Measurements from ENCODE around the gene CALM1. TPM values are rescaled to one million over a fixed set of nuclear protein-coding genes. Genes with fewer than 3 reads are reported as not detected.

The CALM1 gene
- total RNA-seq, 1 donor from 2014 or later = 362 TPM

DNA sequence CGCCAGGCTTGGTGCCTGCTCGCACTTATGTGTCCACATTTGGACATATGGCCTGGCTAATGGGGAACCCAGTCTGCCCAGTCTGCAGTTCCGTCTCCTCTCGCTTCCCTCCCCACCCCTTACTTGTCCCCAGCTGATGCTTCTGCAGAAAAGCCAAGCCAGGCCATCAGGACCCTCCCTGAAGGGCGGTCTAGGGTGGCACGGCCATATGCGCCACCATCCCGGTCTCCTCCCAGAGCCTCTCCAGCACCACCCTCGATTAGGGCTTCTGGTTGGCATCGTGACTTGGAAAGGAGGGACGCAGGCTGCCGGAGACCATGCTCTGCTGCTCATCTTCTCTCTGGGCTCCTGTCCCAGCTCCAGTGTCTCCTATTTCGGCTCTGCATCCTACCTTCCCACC, 54.6 kb downstream of the CALM1 start:
- Mint-ChIP-seq H3K4me3 (no peak overlapping the region), H3K27me3 (ENCODE audit: insufficient read depth, low read depth) (peaks cover 14% of the 10 kb centered on the region), H3K4me1 (peaks cover 43% of the 10 kb centered on the region), H3K9me3 (peaks cover 14% of the 10 kb centered on the region), H3K27ac (peak overlapping the region; percentile 76), H3K36me3 (peaks cover 3% of the 10 kb centered on the region)
- H3K9ac ChIP-seq = no peak overlapping the region
- TF ChIP-seq EZH2 (IDR thresholded peaks at IDR 0.05) (no peak), CTCF (IDR thresholded peaks at IDR 0.05) (no peak), EZH2phosphoT487 (IDR thresholded peaks at IDR 0.05) (no peak)
- H3K9me3 ChIP-seq (ENCODE audit: low read depth) = no peaks in the 10 kb centered on the region
- H3K27ac ChIP-seq = no peak overlapping the region
- peaks cover 11% of the 10 kb centered on the region for H3K4me1 ChIP-seq
- peaks cover 11% of the 10 kb centered on the region for H3F3A ChIP-seq (ENCODE audit: low read depth)
- no peaks in the 10 kb centered on the region for H4K20me1 ChIP-seq (ENCODE audit: low read depth)
- H3K27me3 ChIP-seq = no peaks in the 10 kb centered on the region
- no peaks in the 10 kb centered on the region for H3K36me3 ChIP-seq
- H3K79me2 ChIP-seq (ENCODE audit: low read depth) = no peaks in the 10 kb centered on the region
- no peak overlapping the region for H3K4me2 ChIP-seq
- no peak overlapping the region for H3K4me3 ChIP-seq
- no peak for DNase-seq (ENCODE audit: low spot score)
- no peak overlapping the region for H2AFZ ChIP-seq (replicated peaks)

DNA sequence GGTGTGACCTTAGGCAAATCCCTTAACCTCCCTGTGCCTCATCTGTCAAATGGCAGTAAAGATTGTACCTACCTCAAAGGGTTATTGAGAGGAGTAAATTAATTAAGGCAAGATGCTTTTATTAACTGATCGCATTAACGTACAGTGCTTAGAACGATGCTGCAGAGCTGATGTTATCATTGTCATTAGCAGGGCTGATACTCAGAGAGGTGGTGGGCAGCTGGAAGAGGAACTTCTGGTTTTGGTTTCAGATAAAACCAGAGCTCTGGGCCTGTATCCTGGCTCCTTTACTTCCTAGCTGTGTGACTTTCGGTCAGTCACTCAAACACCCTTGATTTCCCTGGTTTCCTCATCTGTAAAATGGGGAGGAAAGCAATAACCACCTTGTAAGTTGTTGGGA, 55.1 kb downstream of the CALM1 start:
- Histone ChIP-seq H3K36me3 (no peaks in the 10 kb centered on the region), H3K27me3 (no peaks in the 10 kb centered on the region), H3K4me3 (no peak overlapping the region), H3K4me1 (peaks cover 11% of the 10 kb centered on the region), H3K9me3 (ENCODE audit: low read depth) (no peaks in the 10 kb centered on the region), H3K27ac (no peak overlapping the region), H3K9ac (no peak overlapping the region), H3F3A (ENCODE audit: low read depth) (peaks cover 11% of the 10 kb centered on the region), H3K4me2 (no peak overlapping the region), H2AFZ (replicated peaks) (no peak overlapping the region), H4K20me1 (ENCODE audit: low read depth) (no peaks in the 10 kb centered on the region), H3K79me2 (ENCODE audit: low read depth) (no peaks in the 10 kb centered on the region)
- Mint-ChIP-seq H3K27ac (peak overlapping the region; percentile 76), H3K27me3 (ENCODE audit: insufficient read depth, low read depth) (peaks cover 14% of the 10 kb centered on the region), H3K9me3 (peaks cover 10% of the 10 kb centered on the region), H3K4me3 (no peak overlapping the region), H3K4me1 (peaks cover 48% of the 10 kb centered on the region), H3K36me3 (peaks cover 3% of the 10 kb centered on the region)
- TF ChIP-seq CTCF (IDR thresholded peaks at IDR 0.05) (no peak), EZH2 (IDR thresholded peaks at IDR 0.05) (no peak), EZH2phosphoT487 (IDR thresholded peaks at IDR 0.05) (no peak)
- DNase-seq (ENCODE audit: low spot score) = no peak

DNA sequence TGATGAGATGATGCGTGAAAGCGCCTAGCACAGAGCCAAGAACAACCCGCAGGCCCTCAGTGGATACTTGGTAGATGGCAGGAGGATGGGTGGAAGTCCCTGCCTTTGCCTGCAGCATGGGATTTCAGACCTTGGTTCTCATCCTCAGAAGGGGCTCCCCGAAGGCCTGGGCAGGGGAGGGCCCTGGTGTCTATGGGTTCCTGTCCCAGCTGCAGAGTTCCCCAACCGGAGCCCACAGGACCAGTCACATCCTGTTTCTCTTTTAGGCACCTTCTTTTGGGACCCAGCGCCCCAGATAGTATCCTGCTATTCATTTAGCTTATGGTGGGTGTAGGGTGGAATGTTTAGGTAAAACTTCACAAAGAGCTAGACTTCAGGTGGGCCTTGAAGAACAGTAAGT, 55.5 kb downstream of the CALM1 start:
- Mint-ChIP-seq H3K4me3 (no peak overlapping the region), H3K27ac (no peak overlapping the region), H3K27me3 (ENCODE audit: insufficient read depth, low read depth) (peaks cover 14% of the 10 kb centered on the region), H3K36me3 (peaks cover 3% of the 10 kb centered on the region), H3K9me3 (peaks cover 8% of the 10 kb centered on the region), H3K4me1 (peaks cover 52% of the 10 kb centered on the region)
- Histone ChIP-seq H3K27me3 (no peaks in the 10 kb centered on the region), H3K4me3 (no peak overlapping the region), H3K4me2 (no peak overlapping the region), H4K20me1 (ENCODE audit: low read depth) (no peaks in the 10 kb centered on the region), H3K9ac (no peak overlapping the region), H3K4me1 (peaks cover 11% of the 10 kb centered on the region), H3K9me3 (ENCODE audit: low read depth) (no peaks in the 10 kb centered on the region), H3K27ac (no peak overlapping the region), H3F3A (ENCODE audit: low read depth) (peaks cover 11% of the 10 kb centered on the region), H3K79me2 (ENCODE audit: low read depth) (no peaks in the 10 kb centered on the region), H3K36me3 (no peaks in the 10 kb centered on the region), H2AFZ (replicated peaks) (no peak overlapping the region)
- no peak for DNase-seq (ENCODE audit: low spot score)
- TF ChIP-seq EZH2 (IDR thresholded peaks at IDR 0.05) (no peak), EZH2phosphoT487 (IDR thresholded peaks at IDR 0.05) (no peak), CTCF (IDR thresholded peaks at IDR 0.05) (no peak)
